SKM-1 (cell line): ENCODE results near the gene SLC37A1.
A peak's percentile ranks its signal among the peaks of the same experiment; 100 is the strongest.
"Not testable (repeated sequence)": the region's sequence is repeated elsewhere in the genome, so short reads cannot be mapped to it uniquely, and the experiment has no call there.

Experiments
- DNase-seq: peaks from one replicate; lab custom pipeline; 2025; ENCODE audit not compliant: unreplicated experiment; lab: John Stamatoyannopoulos, UW

SLC37A1 gene

GRCh38 chr21:42614811-42615351 is 101.2 kb downstream of the SLC37A1 start:
- DNase-seq: peak; percentile 13

GRCh38 chr21:42615377-42615776 is 101.7 kb downstream of the SLC37A1 start:
- DNase-seq: not testable (repeated sequence)

GRCh38 chr21:42615924-42616323 is 102.3 kb downstream of the SLC37A1 start:
- no peak for DNase-seq

GRCh38 chr21:42616446-42616845 is 102.8 kb downstream of the SLC37A1 start:
- DNase-seq: no peak

GRCh38 chr21:42616941-42617340 is 103.3 kb downstream of the SLC37A1 start:
- no peak for DNase-seq

- no peak for DNase-seq
Measured at GRCh38 chr21:42617486-42617885, 103.8 kb downstream of the SLC37A1 start.

GRCh38 chr21:42618707-42619102 is 105.1 kb downstream of the SLC37A1 start:
- no peak for DNase-seq

- DNase-seq: no peak
Measured at GRCh38 chr21:42619166-42619565, 105.5 kb downstream of the SLC37A1 start.

- DNase-seq: no peak
Measured at GRCh38 chr21:42619841-42620240, 106.2 kb downstream of the SLC37A1 start.

- DNase-seq: no peak
Measured at GRCh38 chr21:42621166-42621818, 107.6 kb downstream of the SLC37A1 start.

GRCh38 chr21:42621819-42622177 is 108.1 kb downstream of the SLC37A1 start:
- DNase-seq: no peak

GRCh38 chr21:42622284-42622683 is 108.6 kb downstream of the SLC37A1 start:
- DNase-seq: no peak

GRCh38 chr21:42623694-42624093 is 110.0 kb downstream of the SLC37A1 start:
- no peak for DNase-seq

GRCh38 chr21:42624095-42624790 is 110.6 kb downstream of the SLC37A1 start:
- no peak for DNase-seq

GRCh38 chr21:42624936-42625335 is 111.3 kb downstream of the SLC37A1 start:
- DNase-seq: no peak

- no peak for DNase-seq
Measured at GRCh38 chr21:42626171-42626570, 112.5 kb downstream of the SLC37A1 start.

GRCh38 chr21:42627527-42628289 is 114.1 kb downstream of the SLC37A1 start:
- no peak for DNase-seq

GRCh38 chr21:42628466-42629061 is 114.9 kb downstream of the SLC37A1 start:
- DNase-seq: not testable (repeated sequence)

- DNase-seq: no peak
Measured at GRCh38 chr21:42629933-42630589, 116.4 kb downstream of the SLC37A1 start.

GRCh38 chr21:42630626-42631025 is 117.0 kb downstream of the SLC37A1 start:
- DNase-seq: no peak
